Gastrocnemius medialis (tissue), 4 donors: Measurements from ENCODE around the gene RNF213.

Source experiments
- CTCF ChIP-seq, 5 experiments: fragments of 450-650 bp in 3 of 5; fragments of 200-600 bp in 2 of 5; sonication (generic) in 2 of 5; IDR thresholded peaks in 4 of 5; conservative IDR thresholded peaks in 1 of 5; 1 replicate in 4 of 5; 2 replicates in 1 of 5; pipeline ENCODE4 v1.5.1; 2016 to 2019; ENCODE audit warnings: antibody characterized with exemption in 5 of 5, mild to moderate bottlenecking in 3 of 5, moderate library complexity in 3 of 5
- POLR2A ChIP-seq, 2 donors: fragments of 450-650 bp; IDR thresholded peaks; one replicate each; pipeline ENCODE4 v1.6.1; 2017; ENCODE audit warnings: antibody characterized with exemption in 2 of 2, mild to moderate bottlenecking in 2 of 2, moderate library complexity in 2 of 2

GRCh38 chr17:80414508-80414802 is 153.8 kb downstream of the RNF213 start:
- TF ChIP-seq POLR2A (IDR thresholded peaks at IDR 0.05) (no peak), CTCF (IDR thresholded peaks at IDR 0.05 in 4 of 5, conservative IDR thresholded peaks at IDR 0.05 in 1 of 5) (no peak)
